GM19023 (cell line): Measurements from ENCODE around the gene AKT1S1.

Experiments
- ATAC-seq: cut with Tn5 transposase; IDR thresholded peaks from one replicate; pipeline ENCODE4 v1.9.1; 2021; ENCODE audit warnings: mild to moderate bottlenecking, moderate library complexity; ENCODE audit not compliant: unreplicated experiment

The AKT1S1 gene

DNA sequence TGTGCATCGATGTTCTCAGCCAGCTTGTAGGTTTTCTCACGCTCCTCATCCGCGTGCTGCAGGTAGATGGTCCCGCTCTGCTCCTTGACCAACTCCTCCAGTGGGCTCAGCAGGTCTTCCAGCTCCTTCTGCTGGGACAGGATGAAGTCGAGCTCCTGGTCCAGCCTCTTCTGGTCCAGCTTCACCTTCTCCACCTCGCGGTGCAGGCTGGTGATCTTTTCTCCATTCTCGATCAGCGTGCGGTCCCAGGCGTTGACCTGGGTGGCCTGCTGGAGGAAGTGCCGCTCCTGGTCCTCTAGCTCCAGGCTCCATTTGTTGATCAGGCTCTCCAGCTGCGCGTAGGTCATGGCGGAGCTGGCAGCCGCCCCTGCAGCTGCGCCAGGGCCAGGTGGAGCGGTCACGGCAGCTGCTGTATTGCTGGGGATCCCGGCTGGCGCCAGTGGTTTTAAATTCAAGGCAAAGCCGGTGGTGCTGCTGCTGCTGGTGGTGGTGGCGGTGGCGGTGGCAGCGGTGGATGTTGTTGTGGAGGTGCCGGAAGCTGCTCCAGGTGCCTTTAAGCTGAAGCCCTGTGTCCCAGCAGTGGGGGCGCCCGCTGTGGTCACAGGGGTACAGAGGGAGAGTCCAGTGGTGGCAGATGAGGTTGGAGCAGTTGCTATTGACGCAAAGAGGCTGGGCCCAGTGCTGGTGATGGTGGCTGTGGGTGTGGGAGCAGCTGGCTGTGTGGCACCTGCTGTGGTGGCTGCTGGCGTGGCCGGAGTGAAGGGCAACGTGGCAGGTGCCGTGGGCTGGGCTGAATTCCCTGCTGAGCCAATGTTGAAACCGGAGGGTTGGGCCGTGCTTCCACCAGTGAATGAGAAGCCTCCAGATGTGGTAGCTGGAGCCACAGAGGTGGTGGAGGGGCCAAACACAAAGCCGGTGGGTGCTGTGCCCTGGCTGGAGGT lies 31.6 kb upstream of the AKT1S1 start:
- ATAC-seq, result no peak

DNA sequence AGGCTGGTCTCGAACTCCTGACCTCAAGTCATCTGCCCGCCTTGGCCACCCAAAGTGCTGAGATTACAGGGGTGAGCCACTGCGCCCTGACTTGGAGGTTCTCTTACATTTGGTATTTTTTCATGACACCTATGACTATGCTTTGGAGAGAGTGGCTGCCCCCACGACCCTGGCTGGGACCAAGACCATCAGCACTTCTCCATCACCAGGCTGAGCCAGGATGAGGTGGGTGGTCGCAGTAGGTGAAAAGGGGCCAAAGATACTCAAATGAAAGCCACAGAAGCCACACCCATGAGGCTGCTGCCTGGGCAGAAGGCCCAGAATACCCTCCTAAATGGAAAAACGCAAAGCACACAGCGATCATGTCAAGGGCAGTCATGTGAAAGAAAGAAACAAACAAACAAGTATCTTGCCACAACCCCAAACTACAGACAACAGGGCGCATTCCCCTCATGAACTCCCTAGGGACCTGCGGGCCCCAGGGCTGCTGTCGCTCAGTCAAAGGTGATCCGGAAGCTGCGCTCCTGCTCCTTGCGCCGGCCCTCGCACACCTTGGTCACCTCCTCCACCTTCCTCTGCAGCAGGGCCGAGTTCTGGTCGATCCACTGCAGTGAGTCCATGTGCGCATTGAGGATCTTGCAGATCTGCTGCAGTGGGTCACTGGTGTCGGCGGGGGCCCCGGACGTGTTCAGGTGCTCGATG lies 30.7 kb upstream of the AKT1S1 start:
- ATAC-seq, result no peak

DNA sequence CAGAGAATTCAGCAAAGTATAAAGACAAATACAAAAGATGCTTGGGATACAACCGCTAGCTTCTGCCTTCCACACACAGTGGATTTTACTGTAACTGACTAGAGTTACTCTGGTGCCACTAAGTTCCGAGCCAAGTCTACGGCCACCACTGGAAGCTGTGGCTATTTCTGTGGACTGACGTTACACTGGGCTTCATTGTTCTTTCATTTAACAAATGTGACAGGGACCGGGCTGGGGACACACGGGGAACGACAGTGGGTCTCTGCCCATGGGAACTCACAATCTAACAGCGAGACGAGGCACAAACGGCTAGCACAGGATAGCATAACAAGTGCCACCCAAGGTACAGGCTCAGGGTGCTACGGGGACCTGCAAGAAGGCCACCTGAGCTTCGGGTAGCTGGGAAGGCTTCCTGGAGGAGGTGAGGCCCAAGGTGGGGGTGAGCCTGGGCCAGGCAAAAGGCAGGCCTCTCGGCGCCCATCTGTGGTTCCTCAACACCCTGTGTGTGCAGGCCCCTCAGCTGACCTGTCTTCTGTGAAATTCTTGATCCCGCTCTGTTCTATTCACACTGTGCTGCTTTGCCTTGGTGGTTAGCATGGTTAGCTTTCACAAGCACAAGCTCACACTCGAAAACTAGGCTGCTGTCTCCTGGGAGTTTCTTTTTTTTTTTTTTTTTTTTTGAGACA lies 29.9 kb upstream of the AKT1S1 start:
- ATAC-seq, result no peak

DNA sequence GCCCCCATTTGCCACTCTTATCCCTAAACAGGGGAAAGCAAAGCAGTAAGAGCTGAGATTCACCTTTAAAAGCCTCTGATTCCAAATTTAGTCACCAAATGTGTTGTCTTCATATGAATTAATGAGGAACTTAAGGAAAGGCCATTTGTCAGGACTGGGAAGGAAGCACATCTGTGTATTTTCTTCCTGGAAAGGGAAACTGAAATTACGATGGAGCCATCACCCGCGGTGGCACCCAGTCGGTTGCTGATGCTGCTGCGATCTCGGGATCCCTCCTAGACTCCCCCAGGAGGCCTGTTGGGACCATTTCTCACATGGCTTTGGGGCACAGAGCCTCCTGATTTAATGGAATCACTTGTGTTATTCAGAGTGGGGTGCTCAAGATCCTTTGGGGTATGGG lies 27.0 kb upstream of the AKT1S1 start:
- ATAC-seq, result no peak

DNA sequence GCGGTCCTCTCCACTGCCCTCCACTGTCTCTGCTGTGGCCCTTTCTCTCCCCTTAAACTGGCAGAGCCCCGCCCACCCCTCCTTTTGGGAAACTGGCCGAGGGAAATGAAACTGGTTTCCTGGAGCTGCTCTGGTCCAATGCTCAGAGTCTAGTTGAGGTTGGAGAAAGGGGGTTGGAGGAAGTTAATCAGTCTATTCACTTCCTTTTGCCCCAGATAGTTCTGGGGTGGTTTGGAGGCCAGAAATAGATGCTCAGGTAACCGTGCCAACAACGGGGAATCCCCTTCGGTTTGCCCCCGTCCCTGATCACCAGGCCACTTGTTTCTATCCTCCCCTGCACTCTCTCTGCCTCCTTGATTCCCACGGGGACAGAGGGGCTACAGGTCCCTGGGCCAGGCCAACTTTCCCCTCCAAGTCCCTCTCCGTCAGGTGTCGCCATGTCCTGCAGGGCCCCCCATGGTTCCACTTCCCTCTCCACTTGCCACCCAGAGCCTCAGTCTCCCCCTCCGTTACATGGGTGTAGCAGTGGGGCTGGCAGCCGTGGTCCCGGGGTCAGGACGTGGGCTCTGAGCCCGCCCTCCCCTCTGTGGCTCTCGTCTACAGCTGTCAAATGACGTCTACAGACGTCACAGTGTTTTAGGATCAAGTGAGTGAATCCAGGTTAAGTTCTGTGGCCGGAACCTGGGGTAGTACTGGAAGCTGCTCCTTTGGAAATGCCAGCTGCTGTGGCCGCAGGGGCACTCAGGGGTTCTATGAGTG lies 19.9 kb upstream of the AKT1S1 start, which contains the start of gene IL4I1:
Gene IL4I1 (minus strand): TSS at position 25 of the 759 bp plus-strand sequence. CDS start 727 bp downstream, outside the sequence.
- peak; percentile 46 for ATAC-seq

DNA sequence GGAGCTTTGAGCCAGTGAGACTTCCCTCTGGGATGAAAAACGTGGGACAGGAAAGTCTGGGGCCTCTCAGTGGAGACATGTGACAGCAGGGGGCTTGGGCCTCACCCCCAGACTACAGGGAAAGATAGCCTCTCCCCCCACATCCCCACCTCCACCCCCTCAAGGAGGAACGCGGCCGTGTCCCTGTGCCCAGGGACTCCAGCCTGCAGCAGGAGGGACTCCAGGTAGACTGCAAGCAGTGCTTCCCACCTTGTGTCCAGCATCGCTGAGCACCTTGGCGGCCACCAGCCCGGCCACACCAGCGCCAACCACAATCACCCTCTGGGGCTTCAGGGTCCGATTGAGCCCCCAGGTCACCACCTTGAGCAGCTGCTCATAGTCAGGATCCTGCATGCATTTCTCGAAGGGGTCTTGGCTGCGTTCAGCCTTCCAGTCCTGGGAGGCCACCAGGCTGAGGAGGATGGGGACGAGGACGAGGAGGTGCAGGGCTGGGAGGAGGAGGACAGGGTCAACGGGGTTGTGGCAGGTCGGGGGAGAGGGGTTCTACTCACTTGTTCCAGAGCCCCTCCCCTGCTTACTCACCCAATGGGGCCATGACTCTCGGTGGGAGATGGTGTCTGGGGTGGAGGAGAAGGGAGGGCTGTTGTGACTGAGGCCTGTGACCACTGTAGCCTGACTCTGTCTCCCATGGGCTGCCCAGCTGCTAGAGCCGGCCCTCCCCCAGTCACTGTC lies 18.6 kb upstream of the AKT1S1 start:
- ATAC-seq, result no peak

DNA sequence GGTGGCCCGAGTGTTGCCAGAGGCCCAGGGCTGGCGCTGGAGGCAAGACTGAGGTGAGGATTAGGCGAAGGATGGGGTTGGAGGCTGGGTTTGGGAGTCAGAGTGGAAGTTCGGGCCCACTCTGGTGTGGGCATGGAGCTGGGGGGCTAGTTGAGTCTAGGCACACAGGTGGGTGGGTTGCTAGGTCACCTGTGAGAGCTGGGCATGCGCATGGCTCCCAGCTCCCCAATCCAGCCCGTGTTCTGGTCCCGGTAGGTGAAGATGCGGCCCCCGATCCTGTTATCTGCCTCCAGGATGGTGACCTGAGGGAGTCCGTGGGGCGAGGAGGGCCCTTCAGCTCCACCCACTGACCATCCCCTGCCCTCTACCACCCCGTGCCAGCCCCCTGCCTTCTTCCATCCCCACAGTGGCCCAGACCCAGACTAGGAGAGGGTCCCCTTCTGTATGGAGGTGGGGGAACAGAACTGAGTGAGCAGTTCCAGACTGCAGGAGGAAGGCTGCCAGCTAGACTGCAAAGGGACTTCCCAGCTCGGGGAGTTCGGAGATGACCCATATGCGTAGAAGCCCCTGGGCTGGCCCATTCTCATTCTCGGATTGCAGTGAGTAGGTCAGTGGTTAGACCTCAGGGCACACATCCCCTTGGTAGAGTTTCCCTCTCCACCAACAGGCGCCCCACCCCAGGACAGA lies 17.9 kb upstream of the AKT1S1 start:
- no peak for ATAC-seq

DNA sequence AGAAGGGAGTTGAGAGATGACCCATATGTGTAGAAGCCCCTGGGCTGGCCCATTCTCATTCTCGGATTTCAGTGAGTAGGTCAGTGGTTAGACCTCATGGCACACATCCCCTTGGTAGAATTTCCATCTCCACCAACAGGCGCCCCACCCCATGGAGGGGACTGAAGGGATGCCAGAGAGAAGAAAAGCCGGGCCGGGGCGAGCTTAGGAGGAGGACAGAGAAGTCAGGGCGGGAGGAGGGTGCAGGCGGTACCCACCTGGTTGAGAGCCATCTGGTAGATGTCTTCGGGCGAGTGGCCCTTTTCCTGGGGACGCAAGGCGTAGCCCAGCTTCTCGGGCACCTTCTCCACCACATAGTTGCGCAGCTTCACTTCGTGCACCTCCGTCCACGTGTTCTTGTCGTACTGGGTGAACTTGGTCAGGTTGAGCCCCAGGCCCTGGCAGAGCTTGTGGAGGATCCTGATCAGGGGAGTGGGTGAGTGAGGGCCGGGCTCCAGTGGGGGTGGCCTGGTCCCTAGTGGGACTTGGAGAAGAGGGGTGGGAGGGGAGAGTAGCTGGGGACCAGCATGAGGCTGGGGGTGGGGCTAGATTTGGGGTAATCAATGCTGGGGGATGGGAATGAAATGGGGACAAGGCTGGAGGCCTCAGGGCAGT lies 17.0 kb upstream of the AKT1S1 start:
- ATAC-seq, result no peak

DNA sequence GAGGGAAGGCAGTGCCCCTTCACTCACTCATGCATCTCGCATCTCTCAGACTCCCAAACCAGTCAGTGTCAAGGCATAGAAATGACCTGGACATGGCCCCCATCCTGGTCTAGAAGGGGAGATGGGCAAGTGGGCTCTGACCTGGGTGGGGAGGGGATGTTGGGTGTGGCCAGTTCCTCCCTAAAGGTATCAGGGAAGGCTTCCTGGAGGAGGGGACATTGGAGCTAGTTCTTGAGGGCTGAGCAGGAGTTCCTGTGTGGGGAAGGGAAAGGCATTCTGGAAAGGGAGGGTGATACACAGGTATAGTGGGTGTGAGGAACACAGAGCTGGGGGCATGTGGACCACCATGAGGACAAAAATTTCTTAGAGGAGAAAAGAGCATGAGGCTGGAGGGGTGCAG lies 15.6 kb upstream of the AKT1S1 start:
- ATAC-seq, result no peak

DNA sequence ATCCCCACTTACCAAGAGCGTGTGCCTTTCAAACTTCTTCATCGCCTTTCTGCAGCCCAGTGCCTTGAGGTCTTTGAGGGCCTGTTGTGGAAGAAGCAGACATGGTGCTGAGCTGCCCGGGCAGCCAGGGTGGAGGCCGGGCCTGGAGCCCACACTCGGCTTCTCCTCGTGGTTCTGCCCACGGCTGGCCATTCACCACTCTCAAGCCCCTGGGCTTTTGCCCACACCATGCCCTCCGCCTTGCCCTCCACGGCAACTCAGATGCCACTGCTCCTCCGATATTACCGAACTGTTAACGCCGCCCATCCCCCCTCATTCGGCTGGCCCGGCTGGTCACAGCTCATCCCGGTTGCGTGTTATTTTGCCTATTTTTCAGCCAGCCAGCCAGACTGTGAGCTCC lies 14.2 kb upstream of the AKT1S1 start:
- ATAC-seq, result no peak

DNA sequence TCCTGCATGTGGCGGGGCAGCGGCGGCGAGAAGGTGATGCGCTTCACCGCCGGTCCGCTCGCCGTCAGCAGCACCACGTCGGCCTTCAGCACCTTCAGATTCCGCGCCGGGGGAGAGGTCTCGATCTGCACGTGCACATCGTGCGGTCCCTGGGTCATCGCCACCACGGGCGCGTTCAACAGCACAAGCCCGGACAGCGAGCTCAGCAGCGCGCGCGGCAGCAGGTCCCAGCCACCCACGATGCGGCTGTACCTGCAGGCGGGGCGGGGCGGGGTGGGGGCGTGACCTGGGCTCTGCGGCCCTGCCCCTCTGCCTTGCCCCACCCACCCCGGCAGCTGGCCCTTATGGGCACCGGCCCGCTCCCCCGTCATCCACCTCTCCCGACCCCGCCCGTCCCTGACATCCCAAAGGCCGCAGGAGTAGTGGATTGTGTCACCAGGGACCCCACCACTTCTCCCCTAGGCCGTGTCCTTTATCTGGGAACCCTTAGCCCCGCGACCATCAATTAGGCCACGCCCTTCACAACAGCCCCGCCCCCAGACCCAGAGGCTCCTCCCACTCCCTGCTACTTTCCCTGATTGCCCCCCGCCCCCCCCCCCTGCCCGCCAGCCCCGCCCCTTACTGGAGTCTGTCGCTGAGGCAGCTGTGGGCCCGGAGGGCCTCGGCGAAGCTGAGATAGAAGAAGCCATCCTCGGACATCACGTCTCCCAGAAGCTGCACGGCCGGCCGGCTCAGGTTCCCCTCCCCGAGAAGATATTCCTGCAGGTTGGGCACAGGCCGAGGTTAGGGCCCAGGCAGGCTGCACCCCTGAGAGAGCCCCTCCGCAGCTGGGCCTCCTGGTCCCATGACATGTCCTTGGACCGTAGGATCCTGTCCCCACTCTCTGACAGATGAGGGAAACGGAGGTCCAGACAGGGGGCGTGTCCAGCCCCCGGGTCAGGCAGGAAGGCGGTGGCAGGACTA lies 13.5 kb upstream of the AKT1S1 start:
- no peak for ATAC-seq

DNA sequence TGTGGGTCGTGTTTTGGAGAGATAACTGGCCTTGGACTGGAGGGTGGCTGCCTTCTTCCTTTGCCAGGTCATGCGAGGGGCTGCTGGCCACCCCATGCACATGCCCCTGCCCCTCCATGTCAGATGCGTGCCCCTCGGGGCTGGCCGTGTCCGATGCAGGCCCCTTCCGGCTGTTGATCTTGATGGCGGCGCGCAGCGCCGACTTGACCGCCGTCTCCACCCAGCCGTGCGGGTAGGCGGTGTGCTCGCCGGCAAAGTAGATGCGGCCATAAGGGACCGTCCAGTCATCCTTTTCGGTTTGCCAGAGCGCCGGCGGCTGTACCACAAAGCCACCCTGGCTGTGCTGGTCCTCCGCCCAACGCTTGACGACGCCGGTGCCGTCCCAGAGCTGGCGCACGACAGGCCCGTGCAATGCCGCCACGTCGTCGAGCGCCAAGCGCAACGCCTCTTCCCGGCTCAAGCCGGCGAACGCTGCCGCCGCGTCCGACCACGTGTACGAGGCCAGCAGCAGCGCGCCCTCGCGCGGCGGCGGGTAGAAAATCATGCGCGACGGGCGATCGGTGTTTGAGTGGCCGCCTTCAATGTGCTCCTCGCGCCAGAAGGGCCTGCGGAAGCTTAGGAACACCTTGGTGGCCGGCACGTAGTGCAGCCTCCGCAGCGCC lies 12.7 kb upstream of the AKT1S1 start:
- ATAC-seq, result no peak

DNA sequence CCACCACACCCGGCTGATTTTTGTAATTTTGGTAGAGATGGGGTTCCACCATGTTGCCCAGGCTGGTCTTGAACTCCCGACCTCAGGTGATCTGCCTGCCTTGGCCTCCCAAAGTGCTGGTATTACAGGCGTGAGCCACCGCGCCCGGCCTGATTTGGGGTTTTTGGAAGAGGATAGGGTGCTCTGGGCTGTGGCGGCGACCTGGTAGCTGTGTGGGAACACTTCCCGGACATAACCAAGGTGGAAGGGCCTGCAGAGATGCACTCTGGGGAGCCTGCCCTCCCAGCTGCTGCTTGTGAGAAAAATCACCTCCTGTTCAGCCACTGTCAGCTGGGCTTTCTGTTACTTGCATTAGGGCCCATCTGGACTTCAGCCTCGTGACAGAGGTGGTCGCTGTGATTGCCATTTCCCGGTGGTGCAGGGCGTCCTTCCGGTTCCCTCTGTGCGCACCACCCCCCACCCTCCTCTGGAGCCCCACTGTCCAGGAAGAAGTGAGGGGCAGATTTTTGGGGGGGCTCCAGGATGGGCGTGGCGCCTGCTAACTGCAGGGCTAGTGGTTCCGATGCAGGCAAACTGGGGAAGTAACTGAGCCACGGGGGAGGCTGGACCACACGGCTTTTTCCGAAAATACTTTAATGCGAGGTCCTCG lies 12.0 kb upstream of the AKT1S1 start:
- ATAC-seq, result no peak

DNA sequence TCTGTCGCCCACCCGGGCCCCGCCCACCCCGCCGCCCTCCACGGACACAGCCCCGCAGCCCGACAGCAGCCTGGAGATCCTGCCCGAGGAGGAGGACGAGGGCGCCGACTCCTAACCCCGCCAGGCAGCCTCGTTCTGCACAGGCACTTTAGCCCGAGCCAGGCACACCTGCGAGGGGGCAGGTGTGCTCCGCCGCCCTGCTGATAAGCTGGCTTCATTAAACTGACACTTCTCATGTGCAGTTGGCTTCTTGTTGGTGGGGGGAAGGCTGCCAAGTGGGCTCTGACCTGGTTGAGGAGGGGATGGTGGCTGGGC lies 11.3 kb upstream of the AKT1S1 start:
- ATAC-seq, result no peak

DNA sequence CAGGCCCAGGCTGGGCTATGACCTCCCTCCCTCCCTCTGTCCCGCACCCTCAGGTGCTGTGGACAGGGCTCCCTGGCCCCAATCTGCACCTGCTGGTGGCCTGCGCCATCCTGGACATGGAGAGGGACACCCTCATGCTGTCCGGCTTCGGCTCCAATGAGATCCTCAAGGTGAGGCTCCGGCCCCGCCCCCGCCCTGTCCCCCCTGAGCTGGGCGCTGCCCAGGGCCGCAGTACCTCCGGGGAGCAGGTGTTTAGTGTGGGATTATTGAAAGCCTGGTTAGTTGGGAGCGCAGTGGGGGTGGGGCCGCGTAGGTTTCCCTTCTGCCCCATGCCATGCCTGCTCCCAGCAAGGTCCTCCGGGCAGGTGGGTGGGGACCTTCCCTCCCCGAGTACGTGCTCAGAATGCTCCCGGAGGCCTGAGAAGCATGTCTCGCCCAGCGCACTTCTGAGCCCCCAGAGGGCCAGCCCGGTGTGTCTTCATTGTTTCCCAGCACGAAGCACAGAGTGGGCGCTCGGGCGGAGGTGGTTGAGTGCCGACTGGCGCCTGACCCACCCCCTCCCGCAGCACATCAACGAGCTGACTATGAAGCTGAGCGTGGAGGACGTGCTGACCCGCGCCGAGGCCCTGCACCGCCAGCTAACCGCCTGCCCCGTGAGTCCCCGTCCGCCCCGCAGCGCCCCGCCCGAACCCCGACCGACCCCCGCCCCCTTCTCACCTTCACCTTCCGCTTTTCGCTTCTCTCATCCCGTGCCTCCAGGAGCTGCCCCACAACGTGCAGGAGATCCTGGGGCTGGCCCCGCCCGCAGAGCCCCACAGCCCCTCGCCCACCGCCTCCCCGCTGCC lies 10.7 kb upstream of the AKT1S1 start:
- no peak for ATAC-seq

DNA sequence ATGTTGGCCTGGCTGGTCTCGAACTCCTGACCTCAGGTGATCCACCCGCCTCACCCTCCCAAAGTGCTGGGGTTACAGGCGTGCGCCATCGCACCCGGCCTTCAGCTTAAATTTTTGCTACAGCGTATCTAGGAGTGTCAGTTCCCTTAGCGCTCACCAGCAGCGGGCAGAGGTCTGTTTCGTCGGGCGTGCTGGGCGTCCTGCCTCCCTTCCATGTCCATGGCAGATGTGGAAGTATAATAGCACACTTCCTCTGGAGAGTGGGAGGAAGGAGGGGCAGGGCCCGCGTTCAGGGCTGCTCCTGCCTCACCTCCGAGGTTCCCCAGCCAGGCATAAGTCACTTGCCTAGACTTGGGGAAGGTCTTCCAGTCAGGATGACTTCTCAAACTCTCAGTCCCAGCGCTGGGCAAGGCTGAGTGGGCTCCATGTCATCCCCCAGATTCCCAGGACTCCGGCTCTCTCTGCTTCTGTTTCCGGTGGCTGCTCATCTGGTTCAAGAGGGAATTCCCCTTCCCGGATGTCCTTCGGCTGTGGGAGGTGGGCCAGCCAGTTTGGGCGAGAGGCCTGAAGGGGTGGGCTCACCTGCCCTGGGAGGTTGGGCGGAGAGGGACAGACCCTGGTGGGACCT lies 10.0 kb upstream of the AKT1S1 start:
- no peak for ATAC-seq
